ENCODE data around the gene MECR. TPM values are rescaled to one million over a fixed set of nuclear protein-coding genes. Genes with fewer than 3 reads are reported as not detected.

Gene MECR
- polyA plus RNA-seq, 1 donor: 29.1 TPM

DNA sequence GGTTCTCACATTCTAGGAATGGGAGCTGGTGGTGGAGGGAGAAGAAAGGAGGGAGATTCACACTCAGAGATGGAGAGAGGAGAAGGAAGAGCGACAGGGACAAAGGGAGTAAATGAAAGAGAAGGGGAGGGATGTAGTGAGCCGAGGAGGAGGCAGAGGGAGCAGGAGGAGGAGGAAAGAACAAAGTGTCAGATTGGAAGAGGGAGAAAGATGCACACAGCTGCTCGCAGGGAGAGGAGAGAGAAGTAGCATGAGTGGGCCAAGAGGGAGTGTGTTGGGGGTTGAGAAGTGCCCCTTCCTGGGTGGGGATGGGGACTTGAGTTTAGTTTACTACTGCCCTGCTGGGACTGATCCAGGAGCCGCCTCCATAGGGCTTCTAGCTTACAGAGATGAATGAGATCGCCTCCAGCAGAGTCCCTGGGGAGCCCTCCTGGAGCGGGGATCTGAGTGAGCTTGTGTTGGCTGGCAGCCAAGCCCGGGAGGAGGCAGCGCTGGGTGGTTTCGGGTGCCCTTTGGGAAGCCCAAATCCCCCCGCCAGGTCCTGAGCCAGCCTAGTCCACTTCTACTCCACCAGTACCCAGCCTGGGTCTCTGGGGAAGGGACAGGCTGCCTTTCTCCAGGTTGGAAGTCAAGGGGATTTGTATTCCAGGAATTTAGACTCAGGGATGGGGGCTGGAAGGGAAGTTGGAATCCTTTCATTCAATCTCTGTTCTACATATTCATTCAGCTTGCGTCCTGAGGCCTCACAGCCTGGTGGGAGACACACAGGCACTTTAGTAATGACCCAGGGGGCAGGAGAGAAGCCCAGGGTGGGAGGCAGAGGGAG, 26.5 kb upstream of the MECR start:
- no peak for DNase-seq

DNA sequence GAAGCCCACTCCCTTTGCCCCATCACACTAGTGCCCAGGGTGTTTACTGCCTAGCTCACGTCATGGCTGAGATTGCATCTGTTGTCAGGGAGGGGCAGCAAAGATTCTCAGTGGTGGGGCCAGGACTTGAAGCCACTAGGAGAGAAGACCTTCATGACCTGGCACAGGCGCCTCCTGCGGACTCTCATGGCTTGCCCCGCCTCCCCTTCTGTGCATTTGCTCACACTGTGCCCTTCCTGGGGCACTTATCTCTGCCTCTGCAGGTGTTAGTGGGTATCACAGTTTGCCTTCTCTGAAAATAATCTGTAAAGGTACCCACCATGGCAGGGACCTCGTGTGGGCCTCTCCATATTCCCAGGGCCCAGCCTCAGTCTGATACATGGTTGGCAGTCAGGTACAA, 25.7 kb upstream of the MECR start:
- no peak for DNase-seq

DNA sequence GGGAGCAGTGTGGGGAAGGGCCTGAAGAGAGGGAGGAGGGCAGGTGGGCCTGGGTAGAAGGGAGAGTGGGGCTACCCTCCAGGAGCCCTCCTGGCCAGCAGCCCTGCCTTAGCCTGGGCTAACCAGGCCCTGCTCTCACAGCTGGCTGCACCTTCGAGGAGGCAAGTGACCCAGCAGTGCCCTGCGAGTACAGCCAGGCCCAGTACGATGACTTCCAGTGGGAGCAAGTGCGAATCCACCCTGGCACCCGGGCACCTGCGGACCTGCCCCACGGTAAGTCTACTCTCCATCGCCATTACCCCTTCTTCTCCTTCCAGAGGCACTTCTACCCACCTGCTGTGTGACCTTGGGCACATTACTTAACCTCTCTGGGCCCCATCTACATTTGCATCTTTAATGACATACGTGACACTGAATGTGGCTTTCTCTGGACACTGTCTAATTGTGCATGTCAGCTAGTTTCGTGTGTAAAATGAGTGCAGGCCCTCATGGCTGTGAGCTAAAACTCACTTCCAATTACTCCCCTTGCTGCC, 24.5 kb upstream of the MECR start:
- no peak for DNase-seq

DNA sequence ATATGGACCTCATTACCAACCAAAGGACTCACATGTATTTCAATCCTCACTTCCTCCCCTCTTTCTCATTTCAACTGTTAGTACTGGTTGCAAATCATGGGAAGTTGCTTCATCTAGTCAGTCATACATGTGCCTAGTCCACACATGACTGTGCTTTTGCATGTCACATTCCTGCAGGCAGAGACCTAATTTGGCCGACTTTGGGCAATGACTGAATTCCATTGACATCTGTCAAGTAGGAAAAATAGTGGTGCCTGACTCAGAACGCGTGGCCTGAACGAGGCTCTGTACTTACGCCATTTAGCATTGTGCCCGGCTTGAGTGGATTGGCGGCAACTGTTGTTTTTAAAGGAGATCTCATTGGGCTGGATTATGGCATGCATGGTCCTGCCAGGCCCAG, 23.6 kb upstream of the MECR start:
- DNase-seq: no peak

DNA sequence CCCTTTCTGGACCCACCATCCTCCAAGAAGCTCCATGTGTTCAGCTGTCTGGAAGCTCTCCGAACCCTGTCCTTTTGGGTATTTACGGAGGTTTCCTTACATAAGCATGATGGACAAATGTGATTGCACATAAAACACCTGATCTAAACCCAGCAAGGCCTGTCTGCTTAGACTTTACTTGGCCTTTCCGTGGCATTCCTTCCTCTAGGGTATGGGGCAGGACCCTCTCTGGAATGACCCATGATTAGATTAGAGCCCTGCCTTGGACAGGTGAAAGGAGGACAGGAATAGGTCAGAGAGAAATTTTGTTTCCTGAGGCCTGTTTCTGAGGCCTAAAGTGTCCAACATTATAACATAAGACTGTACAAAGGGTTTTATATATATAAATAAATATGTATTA, 22.4 kb upstream of the MECR start:
- DNase-seq: no peak

DNA sequence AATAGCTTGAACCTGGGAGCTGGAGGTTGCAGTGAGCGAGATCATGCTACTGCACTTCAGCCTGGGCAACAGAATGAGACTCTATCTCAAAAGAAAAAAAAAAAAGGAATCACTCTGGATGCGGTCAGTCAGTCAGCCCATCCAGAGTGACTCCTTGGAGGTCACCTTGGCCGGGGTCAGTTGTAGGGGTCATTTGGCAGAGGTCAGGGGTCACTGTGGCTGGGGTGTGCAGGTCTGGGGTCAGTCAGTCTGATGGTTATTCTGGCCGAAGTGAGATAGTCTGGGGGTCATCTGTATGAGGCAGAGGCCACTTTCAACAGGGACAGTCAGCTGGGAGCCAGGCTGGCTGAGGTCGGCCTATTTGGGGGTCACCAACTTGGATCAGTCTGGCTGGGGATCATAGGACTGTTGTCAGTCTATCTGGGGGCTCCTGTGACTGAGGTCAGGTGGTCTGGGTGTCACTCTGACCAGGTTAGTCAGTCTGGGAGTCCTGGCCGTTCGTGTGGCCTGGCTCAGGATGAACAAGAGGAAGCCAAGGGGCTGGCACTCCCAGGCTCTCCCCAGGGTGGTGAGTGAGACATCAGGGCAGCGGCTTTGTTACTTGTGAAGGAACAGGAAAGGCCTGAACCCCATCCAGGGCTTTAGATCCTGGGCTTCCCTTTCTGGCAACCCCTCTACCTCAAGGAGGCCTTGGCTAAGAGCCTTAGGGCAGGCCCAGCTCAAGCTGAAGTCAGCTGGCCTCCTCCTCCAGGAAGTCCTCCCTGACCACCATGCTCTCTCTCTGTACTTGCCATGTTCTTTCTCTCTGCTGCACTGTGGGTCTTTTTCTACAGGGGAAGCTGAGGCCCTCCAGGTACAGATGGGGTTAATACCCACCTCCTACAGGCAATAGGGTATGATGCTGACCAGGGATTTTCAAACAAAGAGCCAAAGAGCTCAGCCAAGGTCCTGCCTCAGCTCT, 20.7 kb upstream of the MECR start:
- DNase-seq: no peak

DNA sequence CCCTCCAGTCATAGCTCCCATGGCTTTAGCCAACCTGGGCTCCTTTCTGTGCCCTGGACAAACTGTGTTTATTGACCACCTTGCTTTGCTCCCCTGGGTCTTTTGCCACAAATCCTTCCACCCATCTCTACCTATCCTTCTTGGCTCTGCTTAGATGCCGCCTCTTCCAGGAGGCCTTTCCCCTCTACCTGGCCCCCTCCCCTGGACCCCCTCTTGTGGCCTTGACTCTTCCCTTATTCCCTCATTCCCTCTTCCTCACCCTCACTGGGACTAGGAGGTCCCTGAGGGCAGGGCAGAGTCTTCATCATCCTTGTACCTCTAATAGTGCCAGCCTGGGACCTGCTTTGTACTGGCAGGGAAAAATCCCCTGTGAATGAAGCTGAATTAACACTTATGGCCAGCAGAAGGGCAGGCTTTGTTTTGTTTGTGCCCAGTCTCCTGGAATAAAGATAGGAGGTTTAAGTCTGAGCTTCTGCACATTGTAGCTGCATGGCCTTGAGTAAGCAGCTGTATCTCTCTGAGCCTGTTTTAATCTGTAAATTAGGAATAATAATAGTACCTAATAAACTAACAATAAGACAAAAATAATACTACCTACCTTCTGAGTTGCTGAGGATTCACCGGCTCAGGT, 19.3 kb upstream of the MECR start:
- no peak for DNase-seq

DNA sequence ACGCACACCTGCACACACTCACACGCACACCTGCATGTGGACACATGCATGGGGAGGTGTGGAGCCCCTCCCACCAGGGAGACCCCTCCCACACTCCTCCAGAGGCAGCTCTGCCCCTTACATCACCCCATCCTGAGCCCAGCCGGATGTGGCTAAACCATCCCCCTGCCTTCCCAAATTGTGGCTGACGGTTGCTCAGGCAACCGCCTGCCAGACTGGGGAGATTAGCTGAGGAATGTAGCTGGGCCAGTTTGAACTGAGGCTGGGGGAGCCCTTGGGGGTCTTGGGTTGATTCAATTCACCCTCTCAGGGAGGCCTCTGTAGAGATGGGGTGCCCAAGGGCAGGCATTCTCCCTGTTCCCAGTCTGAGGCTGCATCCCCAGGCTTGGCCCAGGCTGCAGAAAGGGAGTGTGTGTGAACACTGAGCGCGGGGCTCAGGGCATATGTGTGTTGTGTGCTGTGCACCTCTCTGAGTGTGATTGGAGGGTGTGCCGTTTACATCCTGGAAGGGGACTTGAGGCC, 18.5 kb upstream of the MECR start:
- DNase-seq: no peak

DNA sequence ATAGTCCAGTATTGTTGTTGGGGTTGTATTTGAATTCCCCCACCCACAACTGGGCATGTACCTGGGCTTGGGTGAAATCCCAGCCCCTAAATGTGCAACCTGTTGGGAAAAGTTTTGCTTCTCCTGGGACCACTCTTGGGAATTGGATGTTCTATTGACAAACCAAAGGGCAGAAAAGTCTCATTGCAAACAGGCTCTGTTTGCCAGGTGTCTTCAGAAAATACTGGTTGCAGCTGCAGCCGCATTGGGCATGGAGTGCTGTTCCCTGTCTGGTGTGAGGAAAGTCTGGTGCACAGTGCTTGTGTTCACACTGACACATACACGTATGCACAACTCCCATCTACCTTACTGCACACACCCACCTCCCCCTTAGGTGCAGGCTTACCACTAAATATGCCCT, 17.7 kb upstream of the MECR start:
- no peak for DNase-seq

DNA sequence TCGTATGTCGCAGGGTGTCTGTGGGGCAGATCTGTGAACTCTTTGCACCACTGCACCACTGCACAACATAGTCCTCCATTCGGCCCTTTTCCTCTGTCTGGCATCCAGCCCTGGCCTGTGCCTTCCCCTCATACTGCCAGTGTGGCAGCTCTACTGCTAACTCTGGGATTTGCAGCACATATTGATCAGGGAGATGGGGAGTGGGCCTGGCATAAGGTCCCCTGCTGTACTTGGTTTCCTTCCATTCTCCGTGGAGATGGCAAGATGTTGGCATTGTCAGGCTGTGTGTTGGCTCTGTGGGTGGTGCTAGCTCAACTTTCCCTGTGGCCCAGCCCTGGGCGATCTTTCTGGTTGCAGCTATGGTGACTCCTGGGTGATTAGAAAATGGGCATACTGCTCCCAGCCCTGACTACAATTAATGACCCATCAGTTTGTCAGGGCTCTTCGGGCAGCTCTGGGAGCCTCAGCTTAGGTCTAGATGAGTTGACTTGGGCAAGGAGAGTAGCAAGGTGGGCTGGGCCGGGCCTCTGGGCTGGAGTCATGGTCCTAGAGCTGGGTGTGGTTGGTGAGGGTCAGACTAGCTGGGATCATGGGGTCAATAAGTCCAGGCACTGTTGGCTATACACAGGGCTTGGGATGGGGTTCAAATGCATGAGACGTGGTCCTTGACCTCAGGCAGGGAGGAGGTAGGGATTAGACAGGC, 17.0 kb upstream of the MECR start:
- DNase-seq: no peak

DNA sequence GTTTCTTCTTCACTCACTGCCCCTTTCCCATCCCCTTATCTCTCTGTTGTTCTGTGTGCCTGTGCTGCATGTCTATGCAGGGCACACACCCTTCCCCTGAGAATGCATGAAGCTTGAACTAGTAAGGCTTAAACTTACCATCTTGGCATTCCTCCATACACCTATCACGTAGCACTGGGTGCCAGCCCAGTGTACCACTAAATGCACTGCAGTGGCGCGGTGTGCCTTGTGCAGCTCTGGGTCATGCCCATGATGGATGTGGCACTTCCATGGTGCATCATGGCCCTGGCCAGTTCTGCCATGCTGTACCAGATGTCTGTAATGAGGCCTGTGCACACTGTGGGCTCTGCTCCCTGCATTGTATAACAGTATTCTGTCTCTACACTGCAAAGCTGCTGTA, 16.3 kb upstream of the MECR start:
- DNase-seq: no peak

DNA sequence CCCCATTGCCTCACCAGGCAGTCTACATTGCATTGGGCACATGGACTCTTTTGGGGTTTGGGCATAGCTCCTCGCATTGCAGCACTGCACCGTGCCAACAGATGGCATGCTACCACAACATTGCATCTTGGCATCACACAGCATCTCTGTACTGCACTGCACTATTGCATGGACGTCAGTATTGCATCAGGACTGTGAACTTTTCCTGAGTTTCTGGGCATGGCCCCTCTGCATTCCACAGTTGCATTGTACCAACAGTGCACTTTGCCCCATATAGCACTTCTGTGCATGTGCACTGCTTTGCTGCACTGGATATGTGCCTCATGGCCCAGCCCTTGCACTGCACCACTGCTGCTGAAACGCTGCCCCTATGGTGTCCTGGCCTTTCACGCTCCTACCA, 15.1 kb upstream of the MECR start:
- no peak for DNase-seq

DNA sequence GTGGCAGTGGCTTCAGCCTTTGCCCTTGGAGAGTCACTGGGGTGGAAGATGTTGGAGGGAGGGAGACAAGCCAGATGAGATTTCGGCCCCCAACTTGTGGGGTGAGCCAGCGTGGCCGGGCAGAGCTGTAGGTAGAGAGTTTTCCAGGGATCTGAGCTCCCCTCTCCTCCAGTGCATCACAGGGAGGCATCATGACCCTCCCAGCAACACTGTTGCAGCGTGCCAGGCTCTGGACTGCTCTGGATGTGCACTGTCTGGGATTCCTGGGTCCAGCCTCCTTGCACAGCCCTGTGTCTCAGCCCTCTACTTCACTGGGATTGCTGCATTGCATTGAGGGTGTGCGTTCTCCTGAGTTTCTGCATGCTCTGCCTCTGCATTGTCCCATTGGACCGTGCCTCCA, 14.5 kb upstream of the MECR start:
- DNase-seq: no peak

DNA sequence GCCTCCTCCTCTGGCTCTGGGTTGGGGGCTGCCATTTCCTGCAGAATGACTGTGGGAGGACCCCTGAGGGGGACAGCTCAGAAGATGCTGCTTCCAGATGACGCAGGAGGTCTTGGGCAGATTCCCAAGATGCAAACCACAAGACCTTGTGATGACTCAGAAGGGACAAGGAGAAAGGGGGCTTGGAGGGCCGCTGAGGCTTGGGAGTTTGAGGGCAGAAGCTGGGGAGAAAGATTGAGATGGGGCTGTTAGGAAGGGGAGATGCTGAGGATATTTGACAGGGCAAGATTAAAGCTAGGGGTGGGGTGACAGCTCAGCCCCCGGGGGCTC, 13.1 kb upstream of the MECR start:
- DNase-seq: no peak

DNA sequence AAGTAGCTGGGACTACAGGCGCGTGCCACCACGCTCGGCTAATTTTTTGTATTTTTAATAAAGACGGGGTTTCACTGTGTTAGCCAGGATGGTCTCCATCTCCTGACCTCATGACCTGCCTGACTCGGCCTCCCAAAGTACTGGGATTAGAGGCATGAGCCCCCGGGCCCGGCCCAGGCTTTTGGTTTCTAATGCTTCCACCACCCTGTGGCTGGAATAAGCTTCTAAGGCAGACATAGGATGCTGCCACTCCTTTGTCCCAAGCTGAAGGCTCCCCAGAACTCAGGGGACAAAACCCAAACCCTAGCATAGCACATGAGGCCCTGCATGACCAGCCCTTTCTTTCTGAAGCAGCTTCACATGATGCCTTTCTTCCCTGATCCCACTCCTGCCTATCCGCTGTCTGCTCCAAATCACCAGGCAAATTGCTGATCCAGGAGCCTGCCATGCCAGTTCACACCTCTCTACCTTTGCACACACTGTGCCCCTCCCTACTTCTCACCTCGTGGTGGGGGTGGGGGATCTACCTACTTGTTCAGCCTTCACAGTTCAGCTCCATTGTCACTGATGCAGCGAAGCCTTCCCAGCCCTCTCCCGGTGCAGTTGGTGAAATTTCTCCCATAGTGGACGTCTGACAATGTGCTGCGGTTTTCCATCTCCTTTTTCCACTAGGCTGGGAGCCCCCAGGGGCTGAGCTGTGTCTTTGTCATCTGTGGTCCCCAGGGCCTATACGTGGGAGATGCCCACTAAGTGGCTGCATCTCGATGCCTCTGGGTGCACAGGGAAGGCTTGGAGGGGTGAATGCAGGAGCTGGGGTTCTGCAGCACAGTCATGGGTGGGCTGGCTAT, 12.5 kb upstream of the MECR start:
- DNase-seq: no peak

DNA sequence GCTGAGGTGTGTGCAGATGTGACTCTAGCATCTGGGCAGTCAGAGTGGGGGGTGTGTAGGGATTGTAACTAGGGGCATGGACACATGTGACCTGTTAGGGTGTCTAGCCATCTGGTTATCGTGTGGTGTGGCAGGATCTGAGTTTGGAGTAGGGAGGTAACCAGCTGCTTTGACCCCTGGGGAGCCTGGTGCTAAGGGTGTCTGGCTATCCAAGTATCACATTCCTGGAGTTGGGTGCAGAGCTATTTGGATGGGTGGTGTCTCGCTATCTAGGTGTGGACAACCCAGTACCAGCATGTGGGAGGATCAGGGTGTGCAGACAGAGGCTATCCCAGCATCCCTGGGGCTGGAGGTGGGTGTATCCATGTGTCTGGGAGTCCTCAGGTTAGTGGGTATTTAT, 10.3 kb upstream of the MECR start:
- no peak for DNase-seq

DNA sequence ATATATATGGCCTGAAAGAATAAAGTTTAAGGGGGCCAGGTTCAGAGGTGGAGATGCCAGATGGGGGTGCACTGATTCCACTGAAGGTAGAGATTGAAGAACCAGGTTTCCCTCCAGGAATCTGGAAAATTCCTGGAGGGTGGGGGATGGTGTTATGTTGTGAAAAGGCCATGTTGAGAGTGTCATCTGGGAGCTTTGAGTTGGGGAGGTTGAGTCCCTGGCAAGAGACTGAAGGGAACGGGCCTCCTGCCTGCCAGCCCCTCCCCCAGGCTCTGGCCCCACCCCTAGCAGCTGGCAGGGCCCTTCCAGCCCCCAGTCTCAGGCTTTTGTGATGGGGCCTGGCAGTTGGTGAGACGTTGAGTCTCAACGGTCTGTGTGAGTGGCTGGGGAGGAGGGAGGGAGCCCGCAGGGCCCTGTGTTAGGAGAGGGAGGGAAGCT, 9.7 kb upstream of the MECR start:
- DNase-seq: no peak

DNA sequence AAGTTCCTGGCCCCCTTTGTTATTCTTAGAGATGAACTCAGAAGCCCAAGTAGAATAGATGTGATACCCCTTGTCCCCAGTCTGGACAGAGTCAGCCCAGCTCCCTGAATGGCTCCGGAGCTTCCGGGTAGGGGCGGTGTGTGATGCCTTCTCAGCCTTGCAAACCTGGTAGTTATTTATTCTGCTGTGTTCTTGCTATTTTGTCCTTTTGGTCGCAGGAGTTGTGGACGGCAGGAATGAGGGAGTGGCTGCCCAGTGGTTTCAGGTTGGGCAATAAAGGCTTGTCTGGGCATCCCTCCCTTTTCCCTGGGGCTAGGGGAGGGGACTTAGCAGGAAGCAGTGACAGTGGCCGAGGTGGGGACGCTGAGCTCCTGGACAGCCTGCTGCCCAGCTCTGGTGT, 8.4 kb upstream of the MECR start:
- DNase-seq: no peak

DNA sequence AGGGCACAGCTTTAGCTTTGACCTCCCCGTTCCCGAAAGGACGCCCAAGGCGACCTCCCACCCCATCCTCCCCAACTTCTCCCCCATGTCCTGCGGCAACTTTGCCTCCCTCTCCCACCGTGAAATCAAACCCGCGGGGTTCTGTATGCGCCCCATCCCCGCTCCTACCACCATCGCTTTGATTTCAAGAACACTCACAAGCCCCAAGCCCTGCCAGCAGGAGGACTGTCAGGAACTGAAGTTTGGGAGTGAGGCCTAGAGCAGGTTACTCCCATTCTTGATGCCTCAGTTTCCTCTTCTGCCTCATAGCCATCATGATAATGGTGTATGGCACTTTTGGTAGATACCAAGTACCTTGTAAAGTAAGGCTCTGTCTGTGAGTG, 7.9 kb upstream of the MECR start:
- DNase-seq: no peak

DNA sequence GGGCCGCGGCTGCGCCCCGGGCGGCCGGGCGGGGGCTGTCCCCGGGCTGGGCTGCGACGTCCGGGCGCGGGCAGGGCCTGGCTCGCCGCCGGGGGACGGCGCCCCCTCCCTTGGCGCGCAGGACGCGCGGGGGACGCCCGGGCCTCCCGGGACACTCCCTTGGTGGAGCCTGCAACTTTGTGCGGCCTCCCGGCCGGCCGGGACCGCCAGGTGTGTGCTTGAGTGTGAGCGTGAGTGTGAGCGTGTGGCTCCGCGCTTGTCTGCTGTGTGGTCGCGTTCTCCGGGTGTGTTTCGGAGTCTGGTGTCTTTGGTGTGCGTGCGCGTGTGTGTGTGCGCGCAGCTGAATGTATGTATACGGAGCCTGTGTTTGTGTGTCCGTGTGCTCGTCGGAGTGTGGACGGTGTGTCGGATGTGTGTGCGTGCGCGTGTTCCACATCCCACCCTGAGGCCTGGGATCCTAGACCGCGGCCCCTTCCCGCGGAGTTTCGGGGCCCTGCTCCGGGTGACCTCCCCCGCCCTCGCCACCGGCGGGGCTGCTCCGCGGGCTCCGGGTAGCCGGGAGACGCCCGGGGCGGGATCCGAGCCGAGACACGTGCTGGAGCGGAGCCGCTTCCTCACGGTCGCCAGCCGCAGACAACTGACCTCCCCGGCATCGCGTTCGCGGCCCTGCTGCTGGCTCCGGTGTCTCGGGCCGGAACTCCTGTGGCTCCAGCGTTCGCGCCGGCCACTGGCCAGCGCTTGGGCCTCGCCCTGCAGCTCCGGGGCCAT, 7.3 kb upstream of the MECR start:
- no peak for DNase-seq

Data from left kidney (tissue), 2 donors.